HepG2 (cell line): ENCODE data around the gene SYNPO. TPM values are rescaled to one million over a fixed set of nuclear protein-coding genes. Genes with fewer than 3 reads are reported as not detected.

Experiments
- ATAC-seq: fragments of 200-7000 bp; cut with Tn5 transposase; 3 replicates; pipeline ENCODE4 v1.9.1; 2020; ENCODE audit warnings: mild to moderate bottlenecking, moderate library complexity
- BruUV-seq: library from RNA; stranded (reverse); fragments of 400-500 nt; replicated peaks from 2 replicates; lab custom pipeline; 2021; lab: Mats Ljungman, UMichigan
- CTCF ChIA-PET: fragments of 300-600 bp; formaldehyde crosslinking; extraction: SDS; loops from one replicate; lab custom pipeline; 2021; ENCODE audit warnings: low total read pairs, inconsistent platforms, low intra/inter-chr PET ratio; lab: Yijun Ruan, JAX
- POLR2A ChIA-PET: fragments of 350-600 bp; sonication (Branson Sonifier 250); formaldehyde crosslinking; loops from one replicate; lab custom pipeline; 2020; ENCODE audit warnings: antibody characterized with exemption, inconsistent platforms; lab: Yijun Ruan, JAX
- DNase-seq: peaks from one replicate; pipeline ENCODE4 v3.0.0-alpha.2; 2015; ENCODE audit warnings: low spot score
- FAIRE-seq: peaks from 3 replicates; lab custom pipeline; 2011; peaks lifted over from hg19 to GRCh38; lab: Jason Lieb, UNC
- H2AFZ ChIP-seq: one replicate; pipeline ENCODE4 v1.6.1; 2011; ENCODE audit warnings: low read length, inconsistent platforms
- H3K27ac ChIP-seq: fragments of 300-600 bp; 3 replicates; pipeline ENCODE4 v1.8.0; 2011; ENCODE audit warnings: mixed run types, mild to moderate bottlenecking, mixed read lengths, low read length, inconsistent platforms; ENCODE audit not compliant: insufficient read depth; ENCODE audit errors: extremely low read length
- H3K27me3 ChIP-seq, 2 experiments: fragments of 200-600 bp in 1 of 2; 2 replicates in 1 of 2; 3 replicates in 1 of 2; pipeline versions ENCODE4 v1.6.0 to v1.8.0; 2011; ENCODE audit warnings: low read length in 2 of 2, mild to moderate bottlenecking in 2 of 2, moderate library complexity in 2 of 2, inconsistent platforms in 1 of 2; ENCODE audit not compliant: insufficient read depth in 2 of 2, control insufficient read depth in 1 of 2
- H3K36me3 ChIP-seq, 2 experiments: fragments of 200-600 bp in 1 of 2; replicated peaks in 1 of 2; 2 replicates in 1 of 2; 3 replicates in 1 of 2; pipeline versions ENCODE4 v1.5.1 to v1.8.0; 2011; ENCODE audit warnings: low read length in 2 of 2, inconsistent platforms in 1 of 2; ENCODE audit not compliant: insufficient read depth in 2 of 2, control insufficient read depth in 1 of 2
- H3K4me1 ChIP-seq: 2 replicates; pipeline ENCODE4 v1.5.1; 2012; ENCODE audit warnings: low read length, inconsistent platforms; ENCODE audit not compliant: insufficient read depth
- H3K4me2 ChIP-seq: 2 replicates; pipeline ENCODE4 v1.6.0; 2011; ENCODE audit warnings: low read depth, low read length, inconsistent platforms
- H3K4me3 ChIP-seq, 3 experiments: fragments of 200-600 bp in 1 of 3; sonication (generic), shearing (Covaris generic) in 1 of 3; replicated peaks in 1 of 3; 2 replicates each; pipeline ENCODE4 v1.5.1; 2011 to 2016; ENCODE audit warnings: low read length in 3 of 3, inconsistent platforms in 2 of 3, low read depth in 2 of 3, mild to moderate bottlenecking in 2 of 3, control low read depth in 1 of 3, mixed read lengths in 1 of 3; ENCODE audit not compliant: insufficient read depth in 1 of 3
- H3K79me2 ChIP-seq: one replicate; pipeline ENCODE4 v1.6.1; 2011; ENCODE audit warnings: low read length, inconsistent platforms; ENCODE audit not compliant: insufficient read depth
- H3K9ac ChIP-seq: 2 replicates; pipeline ENCODE4 v1.6.0; 2011; ENCODE audit warnings: mild to moderate bottlenecking, low read depth, low read length, inconsistent platforms; ENCODE audit not compliant: insufficient read depth
- H3K9me3 ChIP-seq: 2 replicates; pipeline ENCODE4 v1.5.1; 2012; ENCODE audit warnings: mild to moderate bottlenecking, low read length
- H4K20me1 ChIP-seq: 2 replicates; pipeline ENCODE4 v1.6.0; 2011; ENCODE audit warnings: inconsistent platforms, mild to moderate bottlenecking, low read length, moderate library complexity; ENCODE audit not compliant: insufficient read depth
- BHLHE40 ChIP-seq: IDR thresholded peaks from 2 replicates; pipeline ENCODE4 v1.6.1; 2011; ENCODE audit warnings: low read length, improper control_type of control experiment
- CAMTA2 ChIP-seq: sonication (generic); formaldehyde crosslinking; IDR thresholded peaks from 2 replicates; pipeline ENCODE4 v1.4.0; 2020; ENCODE audit warnings: mild to moderate bottlenecking, missing genetic modification reagents, borderline replicate concordance
- CEBPB ChIP-seq: IDR thresholded peaks from 2 replicates; pipeline ENCODE4 v1.6.1; 2011; ENCODE audit warnings: low read depth, low read length, improper control_type of control experiment, borderline replicate concordance
- FOSL2 ChIP-seq: sonication (generic); formaldehyde crosslinking; IDR thresholded peaks from 2 replicates; pipeline ENCODE4 v1.4.0; 2020; ENCODE audit warnings: missing genetic modification reagents
- HNRNPL ChIP-seq: fragments of 200-400 bp; formaldehyde crosslinking; IDR thresholded peaks from 2 replicates; pipeline ENCODE4 v1.6.1; 2017; ENCODE audit warnings: mild to moderate bottlenecking, low read depth, low read length
- RFXANK ChIP-seq: IDR thresholded peaks from 2 replicates; pipeline ENCODE4 v1.6.1; 2016
- SMAD1 ChIP-seq: sonication (generic); formaldehyde crosslinking; IDR thresholded peaks from 2 replicates; pipeline ENCODE4 v1.4.0; 2020; ENCODE audit warnings: missing genetic modification reagents, low read depth, mild to moderate bottlenecking, borderline replicate concordance
- SRSF9 ChIP-seq: fragments of 200-400 bp; formaldehyde crosslinking; IDR thresholded peaks from 2 replicates; pipeline ENCODE4 v1.6.1; 2018; ENCODE audit warnings: borderline replicate concordance, mild to moderate bottlenecking, low read depth, low read length; ENCODE audit not compliant: insufficient read depth, poor library complexity, severe bottlenecking
- SUZ12 ChIP-seq: fragments of 150-350 bp; IDR thresholded peaks from 2 replicates; pipeline ENCODE4 v1.6.1; 2014; ENCODE audit warnings: low read depth, low read length
- TAF1 ChIP-seq: sonication (generic); formaldehyde crosslinking; IDR thresholded peaks from 2 replicates; pipeline ENCODE4 v1.4.0; 2020; ENCODE audit warnings: missing genetic modification reagents
- TFDP2 ChIP-seq: sonication (generic); formaldehyde crosslinking; IDR thresholded peaks from 2 replicates; pipeline ENCODE4 v1.4.0; 2020; ENCODE audit warnings: missing genetic modification reagents
- THAP8 ChIP-seq: sonication (generic); formaldehyde crosslinking; IDR thresholded peaks from 2 replicates; pipeline ENCODE4 v1.5.1; 2020; ENCODE audit warnings: missing genetic modification reagents, mild to moderate bottlenecking, borderline replicate concordance
- ZBTB42 ChIP-seq: sonication (generic); formaldehyde crosslinking; IDR thresholded peaks from 2 replicates; pipeline ENCODE4 v1.5.0; 2020; ENCODE audit warnings: mild to moderate bottlenecking, missing genetic modification reagents
- ZFP36 ChIP-seq: fragments of 150-350 bp; IDR thresholded peaks from 2 replicates; pipeline ENCODE4 v1.6.1; 2018; ENCODE audit warnings: borderline replicate concordance, low read length, low read depth; ENCODE audit not compliant: partially characterized antibody
- ZKSCAN5 ChIP-seq: sonication (generic); formaldehyde crosslinking; IDR thresholded peaks from 2 replicates; pipeline ENCODE4 v1.5.1; 2020; ENCODE audit warnings: mild to moderate bottlenecking, missing genetic modification reagents
- ZNF589 ChIP-seq: sonication (generic); formaldehyde crosslinking; conservative IDR thresholded peaks from 2 replicates; pipeline ENCODE4 v1.8.0; 2022; ENCODE audit warnings: mild to moderate bottlenecking, moderate library complexity, missing genetic modification reagents
- WGBS: methylation state at CpG from one replicate; pipeline ENCODE4 v1.1.6; 2017; ENCODE audit warnings: low lambda C conversion rate; 5-methylcytosine and 5-hydroxymethylcytosine counted together
- in situ Hi-C: cut with HindIII; loops from 2 replicates; pipeline ENCODE4 v1.10.0; 2017; ENCODE audit warnings: low pct_unique_long_range_greater_than_20kb; ENCODE audit not compliant: extremely low pct_ligation_motif_present
- intact Hi-C: fragments of 100-400 bp; cut with micrococcal nuclease; formaldehyde crosslinking; loops from one replicate; pipeline ENCODE4 v1.10.0; 2022; ENCODE audit not compliant: unreplicated experiment
- polyA plus RNA-seq, 8 experiments: library from polyadenylated mRNA; depleted of rRNA in 3 of 8; stranded (reverse) in 7 of 8; unstranded in 1 of 8; fragments of >200 nt; fragmentation: Illumina TruSeq in 4 of 8; extraction: Trizol in 4 of 8; gene quantifications; 2 replicates each; pipeline versions ENCODE4 v1.2.1 to v1.2.3, GENCODE V29; 2011 to 2016; ENCODE audit warnings: low read depth in 4 of 8, missing spikeins in 1 of 8, mixed read lengths in 1 of 8; ENCODE audit not compliant: insufficient read depth in 1 of 8
- total RNA-seq, 5 experiments: library from RNA; depleted of rRNA; stranded (reverse); fragments of >200 nt; fragmentation: Illumina TruSeq; extraction: Trizol; gene quantifications; 2 replicates each; pipeline ENCODE4 v1.2.3, GENCODE V29; 2016; ENCODE audit warnings: low read depth in 1 of 5
- TF ChIP-seq, protein P1 (sequence below): sonication (generic); formaldehyde crosslinking; IDR thresholded peaks from 2 replicates; pipeline ENCODE4 v1.4.0; 2020; ENCODE audit warnings: missing genetic modification reagents, mild to moderate bottlenecking, borderline replicate concordance

SYNPO gene
- total and polyA plus RNA-seq, 2 of the 13 experiments (the other 11 are each of a cell fraction or from before 2014, with no cell fraction given) = 0.09 to 0.30 TPM

DNA sequence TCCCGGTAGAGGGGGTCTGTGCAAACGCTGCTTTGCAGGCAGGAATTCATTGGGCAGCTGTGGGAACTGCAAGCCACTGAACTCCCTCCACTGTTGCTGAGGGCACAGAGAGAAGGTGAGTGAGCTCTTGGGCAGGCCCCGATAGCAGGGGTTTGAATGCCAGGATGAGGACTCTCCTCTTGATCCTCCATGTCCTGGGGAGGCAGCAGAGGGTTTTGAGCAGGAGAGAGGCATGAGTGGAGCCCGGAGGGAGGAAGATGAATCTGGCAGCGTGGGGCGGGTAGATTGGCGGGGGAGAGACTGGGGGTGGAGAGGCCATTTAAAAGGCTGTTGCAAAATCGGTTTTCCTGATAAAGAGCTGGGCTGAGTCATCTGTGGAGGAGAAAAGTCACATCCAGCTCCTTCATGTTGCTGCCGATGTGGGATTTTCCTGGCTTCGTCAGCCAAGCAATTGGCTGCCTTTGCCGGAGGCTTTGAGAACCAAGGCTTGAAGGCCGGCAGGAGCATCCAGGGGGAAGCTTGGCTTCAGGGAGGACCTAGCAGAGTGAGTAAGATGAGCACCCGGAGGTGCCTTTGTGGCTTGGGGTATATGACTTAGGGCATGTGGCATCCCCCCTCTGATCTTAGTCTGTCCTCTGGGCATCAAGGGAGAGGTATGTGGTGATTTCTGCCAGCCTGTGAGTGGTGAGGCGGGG is at the start of gene SYNPO (continued):
- no peak for TF ChIP-seq TFDP2
- peak; percentile 15; the same call in 1 of the 2 replicates for TF ChIP-seq CEBPB
- no peak for TF ChIP-seq ZFP36
- 0 out of 2 replicates have a peak, but pooled peaks have one; percentile 44 for TF ChIP-seq CAMTA2 (CRISPR knock-in tag)
- peak; percentile 88 for TF ChIP-seq FOSL2 (CRISPR knock-in tag)
- no peak for TF ChIP-seq BHLHE40
- no peak for TF ChIP-seq ZNF589 (CRISPR knock-in tag)
- TF ChIP-seq THAP8 (CRISPR knock-in tag) = no peak
- TF ChIP-seq RFXANK (CRISPR knock-in tag) = no peak

GRCh38 chr5:150590979-150591695 is 49.3 kb upstream of the SYNPO start:
- no peak for ATAC-seq
- Histone ChIP-seq H3K4me1 (peaks cover 45% of the 10 kb centered on the region), H4K20me1 (no peaks in the 10 kb centered on the region), H3K9me3 (no peaks in the 10 kb centered on the region), H3K79me2 (no peaks in the 10 kb centered on the region), H3K4me2 (no peak overlapping the region), H3K27me3 (peaks cover 2 to 34% of the 10 kb centered on the region in 2 experiments; a peak in 3 of 5 replicates), H3K27ac (no peak overlapping the region), H3K36me3 (no peaks in the 10 kb centered on the region), H2AFZ (no peak overlapping the region), H3K9ac (no peak overlapping the region), H3K4me3 (no peak overlapping the region)
- ChIA-PET CTCF (no interaction called here), POLR2A (no interaction called here)
- BruUV-seq = no TSS peak
- no peak for DNase-seq
- FAIRE-seq = no peak
- intact Hi-C loops = loop anchor here (5.0 kb wide), 1 partner anchor 66 kb away; no protein-coding TSS in a partner anchor
- 23% methylated on average over 10 of the region's 12 CpGs for WGBS
- in situ Hi-C loops = no loop called here
- TF ChIP-seq ZKSCAN5 (no peak), ZBTB42 (CRISPR knock-in tag) (no peak), HNRNPL (no peak), TAF1 (CRISPR knock-in tag) (no peak), SUZ12 (no peak), SRSF9 (no peak), SMAD1 (CRISPR knock-in tag) (no peak)
- TF ChIP-seq, protein P1, sequence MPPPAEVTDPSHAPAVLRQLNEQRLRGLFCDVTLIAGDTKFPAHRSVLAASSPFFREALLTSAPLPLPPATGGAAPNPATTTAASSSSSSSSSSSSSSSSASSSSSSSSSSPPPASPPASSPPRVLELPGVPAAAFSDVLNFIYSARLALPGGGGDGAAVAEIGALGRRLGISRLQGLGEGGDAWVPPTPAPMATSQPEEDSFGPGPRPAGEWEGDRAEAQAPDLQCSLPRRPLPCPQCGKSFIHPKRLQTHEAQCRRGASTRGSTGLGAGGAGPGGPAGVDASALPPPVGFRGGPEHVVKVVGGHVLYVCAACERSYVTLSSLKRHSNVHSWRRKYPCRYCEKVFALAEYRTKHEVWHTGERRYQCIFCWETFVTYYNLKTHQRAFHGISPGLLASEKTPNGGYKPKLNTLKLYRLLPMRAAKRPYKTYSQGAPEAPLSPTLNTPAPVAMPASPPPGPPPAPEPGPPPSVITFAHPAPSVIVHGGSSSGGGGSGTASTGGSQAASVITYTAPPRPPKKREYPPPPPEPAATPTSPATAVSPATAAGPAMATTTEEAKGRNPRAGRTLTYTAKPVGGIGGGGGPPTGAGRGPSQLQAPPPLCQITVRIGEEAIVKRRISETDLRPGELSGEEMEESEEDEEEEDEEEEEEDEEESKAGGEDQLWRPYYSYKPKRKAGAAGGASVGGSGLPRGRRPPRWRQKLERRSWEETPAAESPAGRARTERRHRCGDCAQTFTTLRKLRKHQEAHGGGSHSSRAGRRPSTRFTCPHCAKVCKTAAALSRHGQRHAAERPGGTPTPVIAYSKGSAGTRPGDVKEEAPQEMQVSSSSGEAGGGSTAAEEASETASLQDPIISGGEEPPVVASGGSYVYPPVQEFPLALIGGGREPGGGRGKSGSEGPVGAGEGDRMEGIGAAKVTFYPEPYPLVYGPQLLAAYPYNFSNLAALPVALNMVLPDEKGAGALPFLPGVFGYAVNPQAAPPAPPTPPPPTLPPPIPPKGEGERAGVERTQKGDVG (CRISPR knock-in tag) = no peak
